B cell (primary cell): Measurements from ENCODE around the gene RTP1. TPM values are rescaled to one million over a fixed set of nuclear protein-coding genes. Genes with fewer than 3 reads are reported as not detected.

Source experiments
- ATAC-seq: fragments of 200-7000 bp; cut with Tn5 transposase; one replicate; pipeline ENCODE4 v1.10.0; 2021; ENCODE audit warnings: low read depth, mild to moderate bottlenecking, moderate number of reproducible peaks, moderate library complexity
- CTCF ChIA-PET: fragments of 350-600 bp; sonication (Branson Sonifier 250); formaldehyde crosslinking; loops from one replicate; lab custom pipeline; 2021; ENCODE audit warnings: antibody characterized with exemption, inconsistent platforms; lab: Charles Lee
- POLR2A ChIA-PET: fragments of 350-600 bp; sonication (Branson Sonifier 250); formaldehyde crosslinking; loops from one replicate; lab custom pipeline; 2021; ENCODE audit warnings: antibody characterized with exemption; lab: Charles Lee
- DNase-seq: peaks from one replicate; pipeline ENCODE4 v3.0.0; 2013
- H2AFZ ChIP-seq: 2 replicates; pipeline ENCODE4 v1.6.1; 2012; ENCODE audit warnings: mild to moderate bottlenecking, low read depth, low read length; ENCODE audit not compliant: insufficient read depth, poor library complexity, severe bottlenecking
- H3K27ac ChIP-seq, 2 donors: 1 replicate in 1 of 2; 2 replicates in 1 of 2; pipeline ENCODE4 v1.5.1; 2012 to 2013; ENCODE audit warnings: low read length in 2 of 2, mild to moderate bottlenecking in 2 of 2, moderate library complexity in 1 of 2
- H3K27me3 ChIP-seq, 4 experiments: fragments of 200-600 bp in 1 of 4; sonication (generic) in 1 of 4; replicated peaks in 1 of 4; 1 replicate in 2 of 4; 2 replicates in 2 of 4; pipeline versions ENCODE4 v1.6.1 to v1.7.0; 2013 to 2016; ENCODE audit warnings: low read length in 3 of 4, mild to moderate bottlenecking in 2 of 4, mixed read lengths in 1 of 4, moderate library complexity in 1 of 4; ENCODE audit not compliant: insufficient read depth in 4 of 4, control insufficient read depth in 3 of 4; ENCODE audit errors: control extremely low read depth in 1 of 4
- H3K36me3 ChIP-seq, 2 experiments: replicated peaks in 1 of 2; 1 replicate in 1 of 2; 2 replicates in 1 of 2; pipeline versions ENCODE4 v1.6.1 to v1.7.1; 2013; ENCODE audit warnings: low read length in 1 of 2; ENCODE audit not compliant: insufficient read depth in 2 of 2, control insufficient read depth in 1 of 2; ENCODE audit errors: control extremely low read depth in 1 of 2, extremely low read depth in 1 of 2
- H3K4me1 ChIP-seq, 2 donors: fragments of 200-600 bp in 1 of 2; sonication (generic) in 1 of 2; 1 replicate in 1 of 2; 2 replicates in 1 of 2; pipeline versions ENCODE4 v1.5.1 to v1.6.1; 2013 to 2017; ENCODE audit warnings: low read length in 2 of 2; ENCODE audit not compliant: control insufficient read depth in 2 of 2, insufficient read depth in 2 of 2
- H3K4me2 ChIP-seq: replicated peaks from 2 replicates; pipeline ENCODE3; 2012; ENCODE audit warnings: mild to moderate bottlenecking, low read depth, low read length; ENCODE audit not compliant: poor library complexity, severe bottlenecking
- H3K4me3 ChIP-seq, 5 experiments: fragments of 200-600 bp in 1 of 5; sonication (generic) in 1 of 5; 1 replicate in 3 of 5; 2 replicates in 2 of 5; pipeline versions ENCODE4 v1.5.1 to v1.7.0; 2011 to 2016; ENCODE audit warnings: low read length in 4 of 5, mild to moderate bottlenecking in 4 of 5, low read depth in 2 of 5, control low read depth in 1 of 5, moderate library complexity in 1 of 5; ENCODE audit not compliant: insufficient read depth in 1 of 5; ENCODE audit errors: control extremely low read depth in 1 of 5, extremely low read depth in 1 of 5
- H3K79me2 ChIP-seq: fragments of 200-600 bp; sonication (generic); one replicate; pipeline ENCODE4 v1.6.0; 2016; ENCODE audit warnings: low read length; ENCODE audit not compliant: control insufficient read depth, insufficient read depth
- H3K9ac ChIP-seq: fragments of 200-600 bp; sonication (generic); 2 replicates; pipeline ENCODE4 v1.6.1; 2017; ENCODE audit warnings: mild to moderate bottlenecking, low read length, moderate library complexity
- H3K9me3 ChIP-seq, 3 donors: one replicate each; pipeline versions ENCODE4 v1.6.1 to v1.7.1; 2013; ENCODE audit warnings: low read length in 2 of 3; ENCODE audit not compliant: control insufficient read depth in 2 of 3, insufficient read depth in 1 of 3; ENCODE audit errors: control extremely low read depth in 1 of 3
- H4K20me1 ChIP-seq: 2 replicates; pipeline ENCODE4 v1.6.0; 2012; ENCODE audit warnings: mild to moderate bottlenecking, low read length; ENCODE audit not compliant: insufficient read depth, control insufficient read depth, poor library complexity, severe bottlenecking
- H3K27ac Mint-ChIP-seq: one replicate; pipeline ENCODE4 v1.8.0; 2021; ENCODE audit warnings: mixed read lengths
- H3K27me3 Mint-ChIP-seq: one replicate; pipeline ENCODE4 v1.8.0; 2021; ENCODE audit warnings: mixed read lengths
- H3K4me1 Mint-ChIP-seq: one replicate; pipeline ENCODE4 v1.8.0; 2021; ENCODE audit warnings: mixed read lengths
- H3K4me3 Mint-ChIP-seq: one replicate; pipeline ENCODE4 v1.8.0; 2021; ENCODE audit warnings: mixed read lengths
- H3K9me3 Mint-ChIP-seq: one replicate; pipeline ENCODE4 v1.8.0; 2022; ENCODE audit warnings: mixed read lengths; ENCODE audit not compliant: insufficient read depth
- EZH2 ChIP-seq: IDR thresholded peaks from 2 replicates; pipeline ENCODE4 v1.6.1; 2012; ENCODE audit warnings: borderline replicate concordance, low read depth, mild to moderate bottlenecking, moderate library complexity, low read length; ENCODE audit not compliant: insufficient read depth, poor library complexity, severe bottlenecking
- WGBS: methylation state at CpG from one replicate; pipeline ENCODE4 v1.1.5; 2013; ENCODE audit warnings: missing lambda C conversion rate; ENCODE audit not compliant: insufficient coverage; 5-methylcytosine and 5-hydroxymethylcytosine counted together
- intact Hi-C: fragments of 100-400 bp; cut with micrococcal nuclease; formaldehyde crosslinking; loops from one replicate; pipeline ENCODE4 v1.10.0; 2022
- polyA plus RNA-seq: library from polyadenylated mRNA; depleted of rRNA; stranded (reverse); fragments of >200 nt; gene quantifications from 2 replicates; pipeline ENCODE4 v1.2.3, GENCODE V29; 2012
- total RNA-seq, 2 donors: library from RNA; stranded (reverse); fragments of 120-200 nt in 1 of 2; gene quantifications; 1 replicate in 1 of 2; 2 replicates in 1 of 2; pipeline versions ENCODE4 v1.2.3 to v1.2.4, GENCODE V29; 2013 to 2022
- TF ChIP-seq, protein P1 (sequence below): fragments of 200-600 bp; IDR thresholded peaks from one replicate; pipeline ENCODE4 v1.8.0; 2022; ENCODE audit warnings: antibody characterized with exemption, mild to moderate bottlenecking

Gene RTP1
- total and polyA plus RNA-seq, 2 donors (not counting 1 experiment from before 2014, with no cell fraction given): not detected

DNA sequence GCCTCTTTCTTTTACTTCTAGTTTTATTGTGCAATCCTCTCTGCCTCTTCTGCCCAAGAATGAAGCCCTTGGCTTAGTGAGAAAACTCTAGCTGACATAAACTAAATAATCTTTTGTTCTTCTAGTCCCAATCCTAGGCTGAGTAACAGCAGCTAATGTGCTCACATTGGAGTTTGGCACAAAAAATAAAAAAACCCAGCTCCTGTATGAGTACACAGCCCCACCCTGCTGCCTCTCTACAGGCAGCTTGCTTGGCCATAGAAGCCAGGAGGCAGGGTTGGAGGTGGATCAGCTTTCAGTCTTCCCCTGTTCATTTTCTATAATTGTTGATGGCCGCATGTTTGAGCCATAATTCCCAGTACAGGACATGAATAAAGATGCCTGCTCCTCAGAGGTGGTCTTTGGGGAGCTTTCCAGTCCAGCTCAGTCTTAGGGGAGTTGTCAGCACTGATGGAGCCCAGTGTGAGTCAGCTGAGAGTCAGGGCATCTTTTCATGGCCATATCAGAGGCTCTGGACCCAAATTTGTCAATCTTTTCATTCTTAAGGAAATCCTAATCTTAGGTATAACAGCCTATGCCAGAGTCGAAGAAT lies 46.7 kb downstream of the RTP1 start:
- H3K27me3 ChIP-seq: peaks cover 0 to 6% (median 2%) of the 10 kb centered on the region in 4 experiments
- intact Hi-C loops: no loop called here
- DNase-seq: no peak
- no peak overlapping the region for H3K27ac ChIP-seq
- no peak overlapping the region for H3K9ac ChIP-seq
- ATAC-seq: no peak
- no peak overlapping the region for H2AFZ ChIP-seq
- 100% methylated on average over 1 of the region's 2 CpGs for WGBS
- ChIA-PET CTCF (interaction anchor here (0.7 kb wide), 1 partner anchor 26 kb away, joined by 3 read pairs; no protein-coding TSS in a partner anchor), POLR2A (no interaction called here)
- Mint-ChIP-seq H3K27me3 (peaks cover 21% of the 10 kb centered on the region), H3K9me3 (no peaks in the 10 kb centered on the region), H3K4me1 (peaks cover 3% of the 10 kb centered on the region), H3K4me3 (no peak overlapping the region), H3K27ac (no peak overlapping the region)
- no peaks in the 10 kb centered on the region for H3K9me3 ChIP-seq
- no peak overlapping the region for H3K4me2 ChIP-seq
- no peaks in the 10 kb centered on the region for H3K36me3 ChIP-seq
- TF ChIP-seq EZH2: no peak
- TF ChIP-seq, protein P1, sequence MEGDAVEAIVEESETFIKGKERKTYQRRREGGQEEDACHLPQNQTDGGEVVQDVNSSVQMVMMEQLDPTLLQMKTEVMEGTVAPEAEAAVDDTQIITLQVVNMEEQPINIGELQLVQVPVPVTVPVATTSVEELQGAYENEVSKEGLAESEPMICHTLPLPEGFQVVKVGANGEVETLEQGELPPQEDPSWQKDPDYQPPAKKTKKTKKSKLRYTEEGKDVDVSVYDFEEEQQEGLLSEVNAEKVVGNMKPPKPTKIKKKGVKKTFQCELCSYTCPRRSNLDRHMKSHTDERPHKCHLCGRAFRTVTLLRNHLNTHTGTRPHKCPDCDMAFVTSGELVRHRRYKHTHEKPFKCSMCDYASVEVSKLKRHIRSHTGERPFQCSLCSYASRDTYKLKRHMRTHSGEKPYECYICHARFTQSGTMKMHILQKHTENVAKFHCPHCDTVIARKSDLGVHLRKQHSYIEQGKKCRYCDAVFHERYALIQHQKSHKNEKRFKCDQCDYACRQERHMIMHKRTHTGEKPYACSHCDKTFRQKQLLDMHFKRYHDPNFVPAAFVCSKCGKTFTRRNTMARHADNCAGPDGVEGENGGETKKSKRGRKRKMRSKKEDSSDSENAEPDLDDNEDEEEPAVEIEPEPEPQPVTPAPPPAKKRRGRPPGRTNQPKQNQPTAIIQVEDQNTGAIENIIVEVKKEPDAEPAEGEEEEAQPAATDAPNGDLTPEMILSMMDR: no peak
- H4K20me1 ChIP-seq: no peaks in the 10 kb centered on the region
- H3K4me3 ChIP-seq: no peak overlapping the region
- H3K4me1 ChIP-seq: no peaks in the 10 kb centered on the region
- no peaks in the 10 kb centered on the region for H3K79me2 ChIP-seq

DNA sequence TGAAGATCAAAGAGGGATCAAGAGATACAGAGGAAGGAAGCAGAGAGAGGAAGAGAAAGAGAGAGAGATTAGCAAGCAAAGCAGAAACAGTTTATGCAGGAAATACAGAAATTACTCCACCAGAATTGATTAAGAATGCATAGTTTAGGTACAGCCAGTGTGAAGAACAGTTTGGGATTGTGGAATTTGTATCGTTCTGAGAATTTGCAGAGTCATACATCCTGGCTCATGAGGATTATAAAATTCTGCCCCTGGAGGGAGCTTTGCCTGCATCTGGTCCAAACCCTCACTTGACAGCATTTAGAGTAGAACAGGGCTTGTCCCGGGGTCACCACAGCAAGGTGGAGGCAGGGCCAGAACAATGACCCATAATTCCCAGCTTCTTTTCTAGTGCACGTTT lies 50.1 kb downstream of the RTP1 start:
- Histone ChIP-seq H3K27me3 (peaks cover 0 to 4% (median 1%) of the 10 kb centered on the region in 4 experiments), H3K4me2 (no peak overlapping the region), H3K27ac (no peak overlapping the region), H3K9me3 (no peaks in the 10 kb centered on the region), H4K20me1 (no peaks in the 10 kb centered on the region), H3K36me3 (no peaks in the 10 kb centered on the region), H3K4me3 (no peak overlapping the region), H3K79me2 (no peaks in the 10 kb centered on the region), H2AFZ (no peak overlapping the region), H3K9ac (no peak overlapping the region), H3K4me1 (no peaks in the 10 kb centered on the region)
- no peak for TF ChIP-seq EZH2
- TF ChIP-seq, protein P1: no peak
- 84% methylated on average over 3 of the region's 3 CpGs for WGBS
- H3K9me3 Mint-ChIP-seq: no peaks in the 10 kb centered on the region
- CTCF ChIA-PET: no interaction called here
- H3K27me3 Mint-ChIP-seq: peaks cover 32% of the 10 kb centered on the region
- no peak overlapping the region for H3K4me3 Mint-ChIP-seq
- no peak overlapping the region for H3K27ac Mint-ChIP-seq
- peaks cover 3% of the 10 kb centered on the region for H3K4me1 Mint-ChIP-seq
- DNase-seq (no peak), ATAC-seq (no peak)
- POLR2A ChIA-PET: no interaction called here
- intact Hi-C loops: no loop called here
